ENCODE measurements around the gene GRAMD4.

The GRAMD4 gene

GRCh38 chr22:46723882-46724281 lies 103.7 kb downstream of the GRAMD4 start:
- no peak for DNase-seq (ENCODE audit: low spot score)

GRCh38 chr22:46725096-46725495 lies 104.9 kb downstream of the GRAMD4 start:
- DNase-seq (ENCODE audit: low spot score), result no peak

GRCh38 chr22:46726066-46726985 lies 106.1 kb downstream of the GRAMD4 start:
- DNase-seq (ENCODE audit: low spot score), result peak; percentile 53

- DNase-seq (ENCODE audit: low spot score), result no peak
These were observed 106.8 kb downstream of the GRAMD4 start for GRCh38 chr22:46726986-46727317.

GRCh38 chr22:46727813-46728364 lies 107.7 kb downstream of the GRAMD4 start:
- no peak for DNase-seq (ENCODE audit: low spot score)

GRCh38 chr22:46728470-46728869 lies 108.3 kb downstream of the GRAMD4 start:
- no peak for DNase-seq (ENCODE audit: low spot score)

All from AG08395 (cell line).